Measurements from ENCODE around the gene USP10. TPM values are rescaled to one million over a fixed set of nuclear protein-coding genes. Genes with fewer than 3 reads are reported as not detected.

Gene USP10
- total and polyA plus RNA-seq, 2 donors (not counting 3 experiments of a cell fraction or from before 2014, with no cell fraction given) = 84.0 to 115 TPM

DNA sequence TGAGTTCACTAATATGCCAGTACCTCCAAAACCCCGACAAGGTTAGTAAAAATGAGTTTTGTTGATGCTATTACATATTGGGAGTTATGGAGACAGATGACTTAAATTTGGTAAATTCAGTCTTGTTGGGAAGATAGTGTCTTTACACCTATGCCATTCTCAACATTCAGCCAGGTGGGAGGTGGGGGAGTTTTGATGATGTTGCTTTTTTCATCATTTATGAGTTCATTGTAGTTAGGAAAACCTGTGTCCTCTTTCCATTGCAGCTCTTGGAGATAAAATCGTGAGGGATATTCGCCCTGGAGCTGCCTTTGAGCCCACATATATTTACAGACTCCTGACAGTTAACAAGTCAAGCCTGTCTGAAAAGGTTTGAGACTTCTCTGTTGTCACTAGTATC, 60.1 kb downstream of the USP10 start:
- peaks cover under 1% of the 10 kb centered on the region for H4K20me1 ChIP-seq (replicated peaks; ENCODE audit: control insufficient read depth, extremely low read depth, insufficient read depth, low read length)
- ChIA-PET CTCF (interaction anchor here (1.5 to 3.4 kb wide), 5 partner anchors 9 to 327 kb away, joined by 5 to 36 read pairs (median 10); no protein-coding TSS in a partner anchor), POLR2A (no interaction called here)

More for the DNA sequence above, 60.1 kb downstream of the USP10 start:
- intact Hi-C loops (cut with micrococcal nuclease) = loop anchor here (10.0 kb wide), 1 partner anchor 325 kb away; no protein-coding TSS in a partner anchor
- peaks cover 63% of the 10 kb centered on the region for H3K79me2 ChIP-seq (ENCODE audit: control insufficient read depth, insufficient read depth, low read length)
- DNase-seq (ENCODE audit: low read depth, low spot score) (no peak), FAIRE-seq (no peak)
- no peak overlapping the region for H2AFZ ChIP-seq (ENCODE audit: low read depth, low read length)
- peaks cover 13% of the 10 kb centered on the region for H3K4me1 ChIP-seq (ENCODE audit: control insufficient read depth, extremely low read depth, insufficient read depth, low read length)
- H3K4me2 ChIP-seq (ENCODE audit: insufficient read depth, low read length) = no peak overlapping the region
- no peaks in the 10 kb centered on the region for H3K27me3 ChIP-seq (ENCODE audit: control insufficient read depth in 2 of 2, insufficient read depth in 2 of 2, low read length in 2 of 2)
- H3K9ac ChIP-seq (replicated peaks; ENCODE audit: extremely low read depth, insufficient read depth, low read length) = no peak overlapping the region
- dilution Hi-C loops (cut with MboI; ENCODE audit: extremely low pct_ligation_motif_present, low sequenced_read_pairs) = loop anchor here (25.0 kb wide), 1 partner anchor 202 kb away; no protein-coding TSS in a partner anchor
- no peaks in the 10 kb centered on the region for H3K9me1 ChIP-seq (replicated peaks; ENCODE audit: control insufficient read depth, extremely low read depth, insufficient read depth, low read length)
- H3K9me3 ChIP-seq (replicated peaks; ENCODE audit: control insufficient read depth, insufficient read depth, low read length) = no peaks in the 10 kb centered on the region
- H3K4me3 ChIP-seq (replicated peaks in 1 of 3; ENCODE audit: insufficient read depth in 1 of 3, low read depth in 1 of 3, low read length in 3 of 3) = no peak overlapping the region
- TF ChIP-seq EZH2 (IDR thresholded peaks at IDR 0.05; ENCODE audit: borderline replicate concordance, low read depth, low read length, severe bottlenecking) (no peak), POLR2AphosphoS5 (IDR thresholded peaks at IDR 0.05; ENCODE audit: insufficient read depth, low read depth, low read length) (no peak), JUN (IDR thresholded peaks at IDR 0.05; ENCODE audit: borderline replicate concordance, insufficient read depth, insufficient read length, low read depth) (no peak), POLR2A (IDR thresholded peaks at IDR 0.05; ENCODE audit: low read depth, low read length) (no peak), MYC (IDR thresholded peaks at IDR 0.05; ENCODE audit: low read depth, low read length) (no peak), GATA2 (IDR thresholded peaks at IDR 0.05; ENCODE audit: insufficient read depth, insufficient read length, low read depth, low read length) (no peak), FOS (IDR thresholded peaks at IDR 0.05; ENCODE audit: borderline replicate concordance, insufficient read depth, low read length) (no peak)
- TF ChIP-seq, protein P1, sequence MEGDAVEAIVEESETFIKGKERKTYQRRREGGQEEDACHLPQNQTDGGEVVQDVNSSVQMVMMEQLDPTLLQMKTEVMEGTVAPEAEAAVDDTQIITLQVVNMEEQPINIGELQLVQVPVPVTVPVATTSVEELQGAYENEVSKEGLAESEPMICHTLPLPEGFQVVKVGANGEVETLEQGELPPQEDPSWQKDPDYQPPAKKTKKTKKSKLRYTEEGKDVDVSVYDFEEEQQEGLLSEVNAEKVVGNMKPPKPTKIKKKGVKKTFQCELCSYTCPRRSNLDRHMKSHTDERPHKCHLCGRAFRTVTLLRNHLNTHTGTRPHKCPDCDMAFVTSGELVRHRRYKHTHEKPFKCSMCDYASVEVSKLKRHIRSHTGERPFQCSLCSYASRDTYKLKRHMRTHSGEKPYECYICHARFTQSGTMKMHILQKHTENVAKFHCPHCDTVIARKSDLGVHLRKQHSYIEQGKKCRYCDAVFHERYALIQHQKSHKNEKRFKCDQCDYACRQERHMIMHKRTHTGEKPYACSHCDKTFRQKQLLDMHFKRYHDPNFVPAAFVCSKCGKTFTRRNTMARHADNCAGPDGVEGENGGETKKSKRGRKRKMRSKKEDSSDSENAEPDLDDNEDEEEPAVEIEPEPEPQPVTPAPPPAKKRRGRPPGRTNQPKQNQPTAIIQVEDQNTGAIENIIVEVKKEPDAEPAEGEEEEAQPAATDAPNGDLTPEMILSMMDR (IDR thresholded peaks at IDR 0.05; ENCODE audit: extremely low read depth in 1 of 2, insufficient read depth in 1 of 2, low read depth in 1 of 2, low read length in 2 of 2) = no peak
- TF ChIP-seq, protein P2, sequence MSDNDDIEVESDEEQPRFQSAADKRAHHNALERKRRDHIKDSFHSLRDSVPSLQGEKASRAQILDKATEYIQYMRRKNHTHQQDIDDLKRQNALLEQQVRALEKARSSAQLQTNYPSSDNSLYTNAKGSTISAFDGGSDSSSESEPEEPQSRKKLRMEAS (IDR thresholded peaks at IDR 0.05; ENCODE audit: insufficient read depth, insufficient read length) = no peak
- H3K27ac ChIP-seq (ENCODE audit: insufficient read depth, low read depth, low read length) = no peak overlapping the region
- peaks cover 10 to 14% of the 10 kb centered on the region in 2 experiments for H3K36me3 ChIP-seq (ENCODE audit: control insufficient read depth in 2 of 2, extremely low read depth in 1 of 2, insufficient read depth in 2 of 2, low read length in 2 of 2)
- no TSS peak for BruUV-seq (replicated peaks)

Data from endothelial cell of umbilical vein (primary cell).